IMR-90 (cell line): ENCODE results near the gene LINC00237. TPM values are rescaled to one million over a fixed set of nuclear protein-coding genes. Genes with fewer than 3 reads are reported as not detected.

ENCODE experiments used
- ATAC-seq: fragments of 200-7000 bp; cut with Tn5 transposase; 2 replicates; pipeline ENCODE4 v1.9.1; 2020; ENCODE audit warnings: low read depth, mild to moderate bottlenecking, moderate library complexity
- BruUV-seq: library from RNA; stranded (reverse); fragments of 400-500 nt; replicated peaks from 2 replicates; lab custom pipeline; 2021; lab: Mats Ljungman, UMichigan
- CTCF ChIA-PET: fragments of 300-600 bp; formaldehyde crosslinking; extraction: SDS; loops from one replicate; lab custom pipeline; 2021; ENCODE audit warnings: antibody characterized with exemption; lab: Yijun Ruan, JAX
- POLR2A ChIA-PET: fragments of 300-600 bp; sonication (Branson Sonifier 250); formaldehyde crosslinking; loops from one replicate; lab custom pipeline; 2022; ENCODE audit warnings: antibody characterized with exemption; ENCODE audit not compliant: unreplicated experiment; lab: Charles Lee
- DNase-seq: peaks from one replicate; pipeline ENCODE4 v3.0.0; 2013
- H2AFZ ChIP-seq: replicated peaks from 2 replicates; pipeline ENCODE3; 2013; ENCODE audit warnings: low read length, mild to moderate bottlenecking; ENCODE audit not compliant: poor library complexity
- H2AK5ac ChIP-seq: 2 replicates; pipeline ENCODE4 v1.6.1; 2013; ENCODE audit warnings: low read depth, low read length, inconsistent platforms
- H2AK9ac ChIP-seq: replicated peaks from 2 replicates; pipeline ENCODE3; 2013; ENCODE audit warnings: mild to moderate bottlenecking, low read depth, low read length, moderate library complexity; ENCODE audit not compliant: poor library complexity
- H2BK120ac ChIP-seq: 2 replicates; pipeline ENCODE4 v1.6.1; 2013; ENCODE audit warnings: low read depth, low read length, inconsistent platforms
- H2BK15ac ChIP-seq: 3 replicates; pipeline ENCODE4 v1.6.1; 2013; ENCODE audit warnings: low read depth, low read length, inconsistent platforms
- H2BK20ac ChIP-seq: 2 replicates; pipeline ENCODE4 v1.6.1; 2013; ENCODE audit warnings: low read depth, mild to moderate bottlenecking, inconsistent platforms, low read length, moderate library complexity
- H2BK5ac ChIP-seq: 2 replicates; pipeline ENCODE4 v1.6.1; 2013; ENCODE audit warnings: mild to moderate bottlenecking, low read depth, low read length, inconsistent platforms; ENCODE audit not compliant: poor library complexity, severe bottlenecking
- H3K14ac ChIP-seq: replicated peaks from 2 replicates; pipeline ENCODE4 v1.6.1; 2013; ENCODE audit warnings: low read depth, low read length, inconsistent platforms
- H3K18ac ChIP-seq: 2 replicates; pipeline ENCODE4 v1.6.1; 2013; ENCODE audit warnings: low read depth, low read length, control low read depth
- H3K23ac ChIP-seq: 2 replicates; pipeline ENCODE4 v1.6.1; 2013; ENCODE audit warnings: low read depth, low read length, inconsistent platforms
- H3K27ac ChIP-seq: 2 replicates; pipeline ENCODE4 v1.5.1; 2013; ENCODE audit warnings: mild to moderate bottlenecking, control low read depth, low read length; ENCODE audit not compliant: insufficient read depth
- H3K27me3 ChIP-seq: 2 replicates; pipeline ENCODE4 v1.6.1; 2013; ENCODE audit warnings: low read length; ENCODE audit not compliant: control insufficient read depth, insufficient read depth
- H3K36me3 ChIP-seq: 2 replicates; pipeline ENCODE4 v1.6.1; 2013; ENCODE audit warnings: low read length, mixed read lengths; ENCODE audit not compliant: control insufficient read depth, insufficient read depth
- H3K4ac ChIP-seq: 2 replicates; pipeline ENCODE4 v1.6.1; 2013; ENCODE audit warnings: low read depth, low read length, inconsistent platforms
- H3K4me1 ChIP-seq: 2 replicates; pipeline ENCODE4 v1.6.1; 2013; ENCODE audit warnings: low read length, mixed read lengths; ENCODE audit not compliant: control insufficient read depth, insufficient read depth
- H3K4me2 ChIP-seq: 2 replicates; pipeline ENCODE4 v1.6.1; 2013; ENCODE audit warnings: low read depth, mild to moderate bottlenecking, control low read depth, low read length, moderate library complexity
- H3K4me3 ChIP-seq: 2 replicates; pipeline ENCODE4 v1.5.1; 2013; ENCODE audit warnings: low read depth, mild to moderate bottlenecking, control low read depth, low read length, moderate library complexity; ENCODE audit not compliant: insufficient read depth
- H3K56ac ChIP-seq: 2 replicates; pipeline ENCODE4 v1.6.1; 2013; ENCODE audit warnings: low read length, inconsistent platforms; ENCODE audit not compliant: insufficient read depth; ENCODE audit errors: extremely low read depth
- H3K79me1 ChIP-seq, 2 experiments: 2 replicates each; pipeline ENCODE4 v1.6.1; 2013; ENCODE audit warnings: low read length in 2 of 2, inconsistent platforms in 1 of 2, low read depth in 1 of 2
- H3K9ac ChIP-seq: 2 replicates; pipeline ENCODE4 v1.6.1; 2013; ENCODE audit warnings: low read depth, low read length, control low read depth
- H3K9me1 ChIP-seq: 2 replicates; pipeline ENCODE4 v1.6.1; 2013; ENCODE audit warnings: low read length, inconsistent platforms; ENCODE audit not compliant: insufficient read depth
- H3K9me3 ChIP-seq: 2 replicates; pipeline ENCODE4 v1.6.1; 2013; ENCODE audit warnings: low read length; ENCODE audit not compliant: control insufficient read depth, insufficient read depth
- H4K20me1 ChIP-seq: 2 replicates; pipeline ENCODE4 v1.6.1; 2013; ENCODE audit warnings: low read length, inconsistent platforms; ENCODE audit not compliant: insufficient read depth
- H4K5ac ChIP-seq: 2 replicates; pipeline ENCODE4 v1.6.1; 2013; ENCODE audit warnings: mild to moderate bottlenecking, low read depth, low read length, control low read depth
- H4K8ac ChIP-seq, 2 experiments: 2 replicates each; pipeline ENCODE4 v1.6.1; 2013; ENCODE audit warnings: low read depth in 2 of 2, low read length in 2 of 2, control low read depth in 1 of 2, inconsistent platforms in 1 of 2
- H4K91ac ChIP-seq: 2 replicates; pipeline ENCODE4 v1.6.1; 2013; ENCODE audit warnings: low read depth, low read length, inconsistent platforms; ENCODE audit not compliant: insufficient read depth
- BHLHE40 ChIP-seq: fragments of 150-350 bp; IDR thresholded peaks from 2 replicates; pipeline ENCODE4 v1.6.1; 2016; ENCODE audit warnings: mild to moderate bottlenecking, low read depth, low read length
- CEBPB ChIP-seq: IDR thresholded peaks from 2 replicates; pipeline ENCODE4 v1.6.1; 2012; ENCODE audit warnings: low read depth, low read length, improper control_type of control experiment
- CHD1 ChIP-seq: IDR thresholded peaks from 2 replicates; pipeline ENCODE4 v1.6.1; 2012; ENCODE audit warnings: low read depth, low read length, improper control_type of control experiment
- CTCF ChIP-seq: conservative IDR thresholded peaks from 2 replicates; pipeline ENCODE4 v1.5.1; 2012; ENCODE audit warnings: mild to moderate bottlenecking, low read depth, low read length, improper control_type of control experiment
- ELK1 ChIP-seq: fragments of 150-350 bp; IDR thresholded peaks from 2 replicates; pipeline ENCODE4 v1.6.1; 2016; ENCODE audit warnings: low read depth, mild to moderate bottlenecking, low read length, moderate library complexity, borderline replicate concordance
- FOS ChIP-seq: fragments of 150-350 bp; IDR thresholded peaks from 2 replicates; pipeline ENCODE4 v1.6.1; 2016; ENCODE audit warnings: low read depth, low read length
- MAFK ChIP-seq: IDR thresholded peaks from 2 replicates; pipeline ENCODE4 v1.6.1; 2012; ENCODE audit warnings: low read depth, low read length, improper control_type of control experiment
- MAZ ChIP-seq: IDR thresholded peaks from 2 replicates; pipeline ENCODE4 v1.6.1; 2012; ENCODE audit warnings: low read depth, mild to moderate bottlenecking, low read length, improper control_type of control experiment, moderate library complexity, borderline replicate concordance
- MXI1 ChIP-seq: IDR thresholded peaks from 2 replicates; pipeline ENCODE4 v1.6.1; 2012; ENCODE audit warnings: low read depth, mild to moderate bottlenecking, low read length, moderate library complexity, borderline replicate concordance
- NFE2L2 ChIP-seq: fragments of 150-350 bp; IDR thresholded peaks from 2 replicates; pipeline ENCODE4 v1.6.1; 2016; ENCODE audit warnings: low read depth, mild to moderate bottlenecking, low read length
- POLR2A ChIP-seq: IDR thresholded peaks from 2 replicates; pipeline ENCODE4 v1.6.1; 2012; ENCODE audit warnings: mild to moderate bottlenecking, low read depth, low read length
- RAD21 ChIP-seq: IDR thresholded peaks from 2 replicates; pipeline ENCODE4 v1.6.1; 2012; ENCODE audit warnings: low read length, improper control_type of control experiment
- RCOR1 ChIP-seq: IDR thresholded peaks from 2 replicates; pipeline ENCODE4 v1.6.1; 2012; ENCODE audit warnings: mild to moderate bottlenecking, low read length, improper control_type of control experiment; ENCODE audit not compliant: insufficient replicate concordance
- RFX5 ChIP-seq: IDR thresholded peaks from 2 replicates; pipeline ENCODE4 v1.8.0; 2012; ENCODE audit warnings: low read depth, mild to moderate bottlenecking, low read length, moderate library complexity
- SMC3 ChIP-seq: fragments of 150-350 bp; IDR thresholded peaks from 2 replicates; pipeline ENCODE4 v1.6.1; 2016; ENCODE audit warnings: low read depth, mild to moderate bottlenecking, antibody characterized with exemption, low read length, moderate library complexity
- USF2 ChIP-seq: fragments of 150-350 bp; IDR thresholded peaks from 2 replicates; pipeline ENCODE4 v1.6.1; 2017; ENCODE audit warnings: mild to moderate bottlenecking, antibody characterized with exemption, low read length, low read depth
- WGBS, 2 experiments: methylation state at CpG; one replicate each; pipeline versions ENCODE4 v1.1.5 to v1.1.7; 2013; ENCODE audit warnings: missing lambda C conversion rate in 2 of 2; ENCODE audit not compliant: insufficient read length in 1 of 2; ENCODE audit errors: extremely low coverage in 2 of 2; 5-methylcytosine and 5-hydroxymethylcytosine counted together
- dilution Hi-C: fragments of 300-500 bp; cut with HindIII; formaldehyde crosslinking; loops from one replicate; pipeline ENCODE4 v1.14.3; 2018; ENCODE audit warnings: low sequenced_read_pairs; ENCODE audit not compliant: unreplicated experiment
- in situ Hi-C: fragments of 300-500 bp; cut with MboI; formaldehyde crosslinking; loops from 3 replicates; pipeline ENCODE4 v1.14.3; 2019; ENCODE audit warnings: low sequenced_read_pairs, inconsistent platforms, mixed read lengths
- intact Hi-C: fragments of 100-400 bp; cut with micrococcal nuclease; formaldehyde crosslinking; loops from 2 replicates; pipeline ENCODE4 v1.10.0; 2022
- polyA plus RNA-seq, 3 experiments: library from polyadenylated mRNA; depleted of rRNA; stranded (reverse); fragments of >200 nt; gene quantifications; 2 replicates each; pipeline ENCODE4 v1.2.3, GENCODE V29; 2012; ENCODE audit warnings: low replicate concordance in 1 of 3
- total RNA-seq: library from RNA; depleted of rRNA; stranded (reverse); fragments of >200 nt; gene quantifications from 2 replicates; pipeline ENCODE4 v1.2.3, GENCODE V29; 2012

LINC00237 gene
- total and polyA plus RNA-seq, 2 of the 4 experiments (the other 2 are of a cell fraction), result not detected

- no TSS peak for BruUV-seq
Measured at GRCh38 chr20:21092806-21093205, 13.4 kb downstream of the LINC00237 start.

More at GRCh38 chr20:21092806-21093205, 13.4 kb downstream of the LINC00237 start:
- Histone ChIP-seq H2BK20ac (no peak overlapping the region), H3K56ac (no peak overlapping the region), H3K14ac (no peak overlapping the region), H3K36me3 (no peaks in the 10 kb centered on the region), H2AFZ (no peak overlapping the region), H3K18ac (no peak overlapping the region), H3K23ac (no peak overlapping the region), H3K9me1 (no peaks in the 10 kb centered on the region), H2BK120ac (no peak overlapping the region), H2AK9ac (no peak overlapping the region), H4K91ac (no peak overlapping the region), H4K8ac (no peak overlapping the region), H2BK5ac (no peak overlapping the region), H4K20me1 (no peaks in the 10 kb centered on the region), H3K4ac (no peak overlapping the region), H2BK15ac (no peak overlapping the region), H3K9me3 (no peaks in the 10 kb centered on the region), H3K27me3 (peaks cover 45% of the 10 kb centered on the region), H2AK5ac (no peak overlapping the region), H3K4me2 (no peak overlapping the region), H3K4me3 (no peak overlapping the region), H3K9ac (no peak overlapping the region), H3K79me1 (no peaks in the 10 kb centered on the region), H3K4me1 (no peaks in the 10 kb centered on the region), H3K27ac (no peak overlapping the region), H4K5ac (no peak overlapping the region)
- ChIA-PET POLR2A (no interaction called here), CTCF (no interaction called here)
- DNase-seq, result no peak
- intact Hi-C loops (no loop called here), in situ Hi-C loops (no loop called here), dilution Hi-C loops (no loop called here)
- WGBS, 2 experiments, result no CpG with 5 or more reads among the region's 3 CpGs
- no peak for ATAC-seq
- TF ChIP-seq BHLHE40 (no peak), CTCF (no peak), MAFK (no peak), ELK1 (no peak), USF2 (no peak), FOS (no peak), MAZ (no peak), RCOR1 (no peak), RAD21 (no peak), CHD1 (no peak), CEBPB (no peak), SMC3 (no peak), MXI1 (no peak), RFX5 (no peak), POLR2A (no peak), NFE2L2 (no peak)
